Heart right ventricle (tissue), 16 donors: ENCODE measurements around the gene MICALL1. TPM values are rescaled to one million over a fixed set of nuclear protein-coding genes. Genes with fewer than 3 reads are reported as not detected.

Source experiments
- ATAC-seq, 8 donors: fragments of 200-7000 bp; cut with Tn5 transposase; one replicate each; pipeline ENCODE4 v1.9.1; 2020; ENCODE audit warnings: mild to moderate bottlenecking in 8 of 8, moderate library complexity in 8 of 8, moderate number of reproducible peaks in 1 of 8
- DNase-seq, 2 donors: peaks; one replicate each; pipeline ENCODE4 v3.0.0-alpha.2; 2020
- H3K27ac ChIP-seq, 10 donors: fragments of 200-600 bp; sonication (generic) in 2 of 10; one replicate each; pipeline versions ENCODE4 v1.5.0 to v1.8.0; 2020 to 2022; ENCODE audit warnings: mild to moderate bottlenecking in 3 of 10
- H3K27me3 ChIP-seq, 7 donors: fragments of 200-600 bp; one replicate each; pipeline ENCODE4 v1.8.0; 2021 to 2022; ENCODE audit warnings: mild to moderate bottlenecking in 2 of 7
- H3K36me3 ChIP-seq, 9 donors: fragments of 200-600 bp; sonication (generic) in 1 of 9; one replicate each; pipeline versions ENCODE4 v1.5.0 to v1.8.0; 2020 to 2022; ENCODE audit warnings: mild to moderate bottlenecking in 2 of 9
- H3K4me1 ChIP-seq, 9 donors: fragments of 200-600 bp; sonication (generic) in 1 of 9; one replicate each; pipeline versions ENCODE4 v1.5.0 to v1.8.0; 2020 to 2022; ENCODE audit warnings: mild to moderate bottlenecking in 4 of 9
- H3K4me3 ChIP-seq, 10 donors: fragments of 200-600 bp; sonication (generic) in 2 of 10; one replicate each; pipeline versions ENCODE4 v1.5.0 to v1.8.0; 2020 to 2022; ENCODE audit warnings: mild to moderate bottlenecking in 7 of 10, moderate library complexity in 2 of 10
- H3K9me3 ChIP-seq, 11 donors: fragments of 200-600 bp in 10 of 11; sonication (generic) in 2 of 11; one replicate each; pipeline versions ENCODE4 v1.5.0 to v1.8.0; 2013 to 2022; ENCODE audit warnings: mild to moderate bottlenecking in 2 of 11, control low read depth in 1 of 11, moderate library complexity in 1 of 11
- WGBS, 2 donors: extraction: QIAGEN DNeasy Blood & Tissue Kit; methylation state at CpG; one replicate each; pipeline ENCODE4 v1.1.7; 2013; ENCODE audit warnings: inconsistent platforms in 1 of 2; 5-methylcytosine and 5-hydroxymethylcytosine counted together
- intact Hi-C, 10 donors: fragments of 100-400 bp; cut with DNase I; formaldehyde crosslinking; loops; one replicate each; pipeline versions ENCODE4 v1.11.1 to v1.14.2; 2022
- polyA plus RNA-seq, 2 donors: library from polyadenylated mRNA; stranded (reverse); fragments of 200-250 nt; gene quantifications; one replicate each; pipeline ENCODE4 v1.2.3, GENCODE V29; 2013
- total RNA-seq, 10 donors: library from RNA; stranded (reverse); fragmentation: NEBNext Ultra II Directional in 3 of 10; extraction: Animal tissue kit (Norgen Biotek cat#: 25700) in 3 of 10; gene quantifications; one replicate each; pipeline versions ENCODE4 v1.2.1 to v1.2.4, GENCODE V29; 2021 to 2023
- TF ChIP-seq, protein P1 (sequence below), 9 donors: fragments of 200-600 bp; sonication (generic) in 2 of 9; IDR thresholded peaks; one replicate each; pipeline versions ENCODE4 v1.5.0 to v1.8.0; 2021 to 2022; ENCODE audit warnings: antibody characterized with exemption in 9 of 9, mild to moderate bottlenecking in 5 of 9, moderate library complexity in 1 of 9
- donor health status: Arrhythmogenic right ventricular cardiomyopathy.
- donor health status: ischemic (EF 13 %, LVEDD 7.1; RV severe dilation, severe dysfunction).
- donor health status: healthy with polysubstance abuse.
- donor health status: DM: no; HTN: yes; CAD: no.
- donor health status: DM: no; HTN: no; CAD: no.
- donor health status: ischemic (EF 25% LVEDD 6.9; RV normal size, moderate dysfunction).
- donor health status: ischemic (EF 25% LVEDD 5.7; RV mildly dilated, moderate dysfunction).
- donor health status: healthy.
- donor health status: DM: yes; HTN: yes; CAD: no.
- donor health status: Ischemic cardiomyopathy.
- donor health status: ischemic (EF 35%, LVEDD 5.7; RV mildly dilated, moderate dysfunction).
- donor health status: nonischemic (EF 11% LVEDD 7.7; RV severe dilation, severe dysfunction).
- donor health status: DM: yes; HTN: yes; CAD: no.
- donor health status: PGD.
- donor health status: ischemic (EF 29% LVEDD 5.4; RV normal size, mild dysfunction).
- donor health status: nonischemic (EF 23%, LVEDD 6.1; RV moderate dilation, normal function).

MICALL1 gene
- total and polyA plus RNA-seq, 12 donors: 9.3 to 26.9 (median 15.5) TPM

DNA sequence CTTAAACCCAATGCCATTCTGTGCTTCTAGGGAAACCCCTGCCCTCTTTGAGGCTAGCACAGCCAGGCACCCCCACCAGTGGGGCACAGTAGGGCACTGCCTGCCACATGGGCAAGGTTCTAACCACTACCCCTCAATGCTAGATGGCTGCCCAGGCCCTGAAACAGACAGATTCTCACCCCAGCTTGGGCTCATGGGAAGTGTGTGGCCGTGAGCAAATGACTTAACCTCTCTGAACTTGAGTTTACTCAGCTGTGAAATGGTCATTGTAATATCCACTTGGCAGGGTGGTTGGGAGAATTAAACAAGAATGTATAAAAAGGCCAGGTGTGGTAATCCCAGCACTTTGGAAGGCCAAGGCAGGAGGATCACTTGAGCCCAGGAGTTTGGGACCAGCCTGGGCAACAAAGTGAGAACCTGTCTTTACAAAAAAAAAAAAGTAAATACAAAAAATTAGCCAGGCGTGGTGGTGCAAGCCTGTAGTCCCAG lies 24.9 kb downstream of the MICALL1 start:
- intact Hi-C loops: loop anchor here in 7 of 10 donors (5.0 to 10.0 kb wide), 4 partner anchors 39 to 116 kb away; no protein-coding TSS in a partner anchor
- Histone ChIP-seq H3K36me3 (peaks cover 0 to 85% (median 40%) of the 10 kb centered on the region in 9 donors), H3K9me3 (no peaks in the 10 kb centered on the region), H3K27me3 (no peaks in the 10 kb centered on the region), H3K4me1 (peaks cover 7 to 46% (median 30%) of the 10 kb centered on the region in 9 donors), H3K4me3 (no peak overlapping the region), H3K27ac (no peak overlapping the region)
- ATAC-seq: no peak
- DNase-seq: no peak
- 83 to 92% methylated on average over 2 of the region's 2 CpGs for WGBS, 2 donors
- TF ChIP-seq, protein P1, sequence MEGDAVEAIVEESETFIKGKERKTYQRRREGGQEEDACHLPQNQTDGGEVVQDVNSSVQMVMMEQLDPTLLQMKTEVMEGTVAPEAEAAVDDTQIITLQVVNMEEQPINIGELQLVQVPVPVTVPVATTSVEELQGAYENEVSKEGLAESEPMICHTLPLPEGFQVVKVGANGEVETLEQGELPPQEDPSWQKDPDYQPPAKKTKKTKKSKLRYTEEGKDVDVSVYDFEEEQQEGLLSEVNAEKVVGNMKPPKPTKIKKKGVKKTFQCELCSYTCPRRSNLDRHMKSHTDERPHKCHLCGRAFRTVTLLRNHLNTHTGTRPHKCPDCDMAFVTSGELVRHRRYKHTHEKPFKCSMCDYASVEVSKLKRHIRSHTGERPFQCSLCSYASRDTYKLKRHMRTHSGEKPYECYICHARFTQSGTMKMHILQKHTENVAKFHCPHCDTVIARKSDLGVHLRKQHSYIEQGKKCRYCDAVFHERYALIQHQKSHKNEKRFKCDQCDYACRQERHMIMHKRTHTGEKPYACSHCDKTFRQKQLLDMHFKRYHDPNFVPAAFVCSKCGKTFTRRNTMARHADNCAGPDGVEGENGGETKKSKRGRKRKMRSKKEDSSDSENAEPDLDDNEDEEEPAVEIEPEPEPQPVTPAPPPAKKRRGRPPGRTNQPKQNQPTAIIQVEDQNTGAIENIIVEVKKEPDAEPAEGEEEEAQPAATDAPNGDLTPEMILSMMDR (IDR thresholded peaks at IDR 0.05): no peak

DNA sequence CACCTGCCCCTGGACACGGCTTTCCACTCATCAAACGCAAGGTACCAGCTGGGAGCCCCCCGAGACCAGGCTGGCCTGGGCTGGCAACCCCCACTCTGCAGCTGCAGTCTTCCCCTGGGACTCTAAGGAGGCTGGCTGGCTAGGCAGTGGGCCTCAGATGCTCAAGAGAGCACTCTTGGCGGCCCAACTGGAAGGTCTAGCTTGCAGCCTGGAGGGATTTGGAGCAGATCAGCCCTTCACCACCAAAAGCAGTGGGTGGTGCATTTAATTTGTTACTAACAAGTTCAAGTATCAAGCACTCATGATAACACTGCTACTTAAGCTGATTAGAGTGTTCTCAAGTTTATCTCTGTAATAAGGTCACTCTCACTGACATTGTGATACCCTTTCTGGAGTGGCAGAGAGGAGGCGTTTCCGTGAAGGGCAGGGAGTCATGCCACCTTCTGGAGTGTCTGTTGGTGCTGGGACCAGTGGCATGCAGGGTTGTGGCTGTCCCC lies 25.8 kb downstream of the MICALL1 start:
- intact Hi-C loops: loop anchor here in 7 of 10 donors (5.0 to 10.0 kb wide), 4 partner anchors 40 to 117 kb away; no protein-coding TSS in a partner anchor
- 81 to 83% methylated on average over 6 of the region's 6 CpGs for WGBS, 2 donors
- peaks cover 7 to 46% (median 30%) of the 10 kb centered on the region in 9 donors for H3K4me1 ChIP-seq

DNA sequence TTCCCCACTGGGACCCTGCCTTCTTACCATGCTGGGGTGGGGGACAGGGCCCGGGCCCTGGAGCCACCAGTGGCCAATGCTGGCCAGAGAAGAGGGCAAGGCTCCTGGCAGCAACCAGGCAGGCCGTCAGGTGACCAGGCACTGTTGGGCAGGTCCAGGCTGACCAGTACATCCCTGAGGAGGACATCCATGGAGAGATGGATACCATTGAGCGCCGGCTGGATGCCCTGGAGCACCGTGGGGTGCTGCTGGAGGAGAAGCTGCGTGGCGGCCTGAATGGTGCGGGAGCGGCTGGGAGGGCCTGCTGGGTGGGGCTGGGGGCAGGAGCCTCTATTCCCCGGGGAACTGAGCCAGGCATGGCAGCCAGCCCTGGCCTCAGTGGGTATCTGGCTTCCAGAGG lies 26.3 kb downstream of the MICALL1 start:
- Histone ChIP-seq H3K27ac (peak overlapping the region in 2 of 10 donors; percentile 22 to 37), H3K4me1 (peaks cover 7 to 46% (median 30%) of the 10 kb centered on the region in 9 donors), H3K4me3 (no peak overlapping the region), H3K27me3 (no peaks in the 10 kb centered on the region), H3K9me3 (no peaks in the 10 kb centered on the region), H3K36me3 (peaks cover 0 to 85% (median 29%) of the 10 kb centered on the region in 9 donors)
- peak in 1 of 8 donors; percentile 3 for ATAC-seq
- intact Hi-C loops: loop anchor here in 7 of 10 donors (5.0 to 10.0 kb wide), 4 partner anchors 40 to 118 kb away; no protein-coding TSS in a partner anchor
- TF ChIP-seq, protein P1 (IDR thresholded peaks at IDR 0.05): no peak
- 86 to 91% methylated on average over 10 of the region's 10 CpGs for WGBS, 2 donors
- DNase-seq: no peak

More for the DNA sequence above, 25.8 kb downstream of the MICALL1 start:
- no peak for DNase-seq
- H3K27ac ChIP-seq: peak overlapping the region in 2 of 10 donors; percentile 22 to 37
- H3K36me3 ChIP-seq: peaks cover 0 to 85% (median 30%) of the 10 kb centered on the region in 9 donors
- TF ChIP-seq, protein P1 (IDR thresholded peaks at IDR 0.05): no peak
- no peak overlapping the region for H3K4me3 ChIP-seq
- no peaks in the 10 kb centered on the region for H3K9me3 ChIP-seq
- H3K27me3 ChIP-seq: no peaks in the 10 kb centered on the region
- ATAC-seq: peak in 2 of 8 donors; percentile 4 to 42

DNA sequence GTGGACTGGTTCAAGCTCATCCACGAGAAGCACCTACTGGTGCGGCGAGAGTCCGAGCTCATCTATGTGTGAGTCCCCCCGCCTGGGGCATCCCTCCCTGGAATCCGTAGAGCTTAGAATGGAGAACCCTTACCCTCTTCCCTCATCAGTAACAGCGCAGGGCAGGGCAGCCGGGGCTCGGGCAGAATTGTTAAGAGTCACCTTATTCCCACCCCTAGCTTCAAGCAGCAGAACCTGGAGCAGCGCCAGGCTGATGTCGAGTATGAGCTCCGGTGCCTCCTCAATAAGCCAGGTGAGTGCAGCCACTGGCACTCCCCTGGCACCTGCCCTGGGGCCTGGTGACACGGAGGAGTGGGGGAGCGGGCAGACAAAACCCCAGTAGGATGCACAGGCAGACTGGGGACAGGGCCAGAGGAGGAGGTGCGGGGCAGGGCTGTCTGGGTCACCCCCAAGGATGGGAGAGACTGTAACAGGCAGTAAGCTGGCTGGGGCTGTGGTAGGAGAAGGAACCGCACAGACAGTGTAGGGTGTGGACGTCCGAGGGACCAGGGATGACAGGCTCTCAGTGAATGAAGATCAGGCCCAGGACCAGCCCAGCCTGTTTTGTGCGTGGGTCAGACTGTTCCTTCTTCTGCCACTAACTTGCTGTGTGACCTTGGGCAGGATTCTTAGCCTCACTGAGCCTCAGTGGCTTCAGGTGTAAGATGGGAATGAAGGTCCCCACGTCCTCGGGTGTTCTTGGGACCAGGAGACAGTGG lies 26.9 kb downstream of the MICALL1 start:
- H3K4me1 ChIP-seq: peaks cover 7 to 46% (median 30%) of the 10 kb centered on the region in 9 donors
- DNase-seq: no peak
- peak overlapping the region in 9 of 10 donors; percentile 14 to 80 (median 57) for H3K27ac ChIP-seq
- WGBS, 2 donors: 76 to 78% methylated on average over 21 of the region's 21 CpGs
- H3K27me3 ChIP-seq: no peaks in the 10 kb centered on the region
- no peak overlapping the region for H3K4me3 ChIP-seq
- ATAC-seq: peak in 6 of 8 donors; percentile 1 to 18 (median 8)
- H3K36me3 ChIP-seq: peaks cover 0 to 85% (median 29%) of the 10 kb centered on the region in 9 donors
- H3K9me3 ChIP-seq: no peaks in the 10 kb centered on the region
- intact Hi-C loops: loop anchor here in 7 of 10 donors (5.0 to 10.0 kb wide), 4 partner anchors 41 to 118 kb away; no protein-coding TSS in a partner anchor
- TF ChIP-seq, protein P1 (IDR thresholded peaks at IDR 0.05): no peak
